Subcutaneous abdominal adipose tissue (tissue), 5 donors: Measurements from ENCODE around the gene CUL7.
"Not testable (repeated sequence)": the region's sequence is repeated elsewhere in the genome, so short reads cannot be mapped to it uniquely, and the experiment has no call there.

ENCODE experiments used
- H3K27ac ChIP-seq: one replicate; pipeline ENCODE4 v1.7.0; 2013; ENCODE audit warnings: low read depth, mild to moderate bottlenecking, inconsistent platforms, low read length, moderate library complexity
- H3K27me3 ChIP-seq, 5 donors: one replicate each; pipeline ENCODE4 v1.7.0; 2013; ENCODE audit warnings: low read length in 5 of 5, inconsistent platforms in 1 of 5; ENCODE audit not compliant: control insufficient read depth in 5 of 5, insufficient read depth in 4 of 5
- H3K36me3 ChIP-seq, 5 donors: one replicate each; pipeline ENCODE4 v1.7.0; 2013; ENCODE audit warnings: low read length in 5 of 5; ENCODE audit not compliant: control insufficient read depth in 5 of 5, insufficient read depth in 5 of 5
- H3K4me1 ChIP-seq, 5 donors: one replicate each; pipeline ENCODE4 v1.7.0; 2013; ENCODE audit warnings: low read length in 5 of 5, mild to moderate bottlenecking in 3 of 5, moderate library complexity in 1 of 5; ENCODE audit not compliant: control insufficient read depth in 5 of 5, insufficient read depth in 5 of 5
- H3K4me3 ChIP-seq, 5 donors: one replicate each; pipeline ENCODE4 v1.7.0; 2013; ENCODE audit warnings: low read length in 5 of 5, low read depth in 1 of 5
- H3K9ac ChIP-seq, 5 donors: one replicate each; pipeline ENCODE4 v1.7.0; 2013; ENCODE audit warnings: low read length in 5 of 5, mild to moderate bottlenecking in 4 of 5, moderate library complexity in 3 of 5
- H3K9me3 ChIP-seq, 5 donors: one replicate each; pipeline ENCODE4 v1.7.0; 2013; ENCODE audit warnings: low read length in 5 of 5; ENCODE audit not compliant: control insufficient read depth in 5 of 5
- donor health status: healthy.
- donor health status: healthy.
- donor health status: healthy.
- donor health status: healthy.
- donor health status: healthy.

Gene CUL7

GRCh38 chr6:43050981-43051380 is 2.7 kb downstream of the CUL7 start:
- no peaks in the 10 kb centered on the region for H3K27me3 ChIP-seq
- no peak overlapping the region for H3K4me3 ChIP-seq
- no peak overlapping the region for H3K27ac ChIP-seq
- H3K4me1 ChIP-seq: peaks cover 1 to 30% (median 22%) of the 10 kb centered on the region in 5 donors
- no peak overlapping the region for H3K9ac ChIP-seq
- H3K9me3 ChIP-seq: no peaks in the 10 kb centered on the region
- peaks cover 0 to 66% (median 48%) of the 10 kb centered on the region in 5 donors for H3K36me3 ChIP-seq

GRCh38 chr6:43047998-43048397 is 5.7 kb downstream of the CUL7 start:
- no peak overlapping the region for H3K9ac ChIP-seq
- no peaks in the 10 kb centered on the region for H3K9me3 ChIP-seq
- peaks cover 0 to 19% (median 12%) of the 10 kb centered on the region in 5 donors for H3K4me1 ChIP-seq
- H3K27me3 ChIP-seq: no peaks in the 10 kb centered on the region
- H3K36me3 ChIP-seq: peaks cover 0 to 82% (median 64%) of the 10 kb centered on the region in 5 donors
- no peak overlapping the region for H3K27ac ChIP-seq
- no peak overlapping the region for H3K4me3 ChIP-seq

GRCh38 chr6:43045371-43045930 is 8.2 kb downstream of the CUL7 start:
- peaks cover 0 to 88% (median 74%) of the 10 kb centered on the region in 5 donors for H3K36me3 ChIP-seq
- H3K4me1 ChIP-seq: peaks cover 0 to under 1% (median 0%) of the 10 kb centered on the region in 5 donors
- no peaks in the 10 kb centered on the region for H3K27me3 ChIP-seq
- H3K9me3 ChIP-seq: no peaks in the 10 kb centered on the region
- H3K9ac ChIP-seq: no peak overlapping the region
- H3K27ac ChIP-seq: no peak overlapping the region
- H3K4me3 ChIP-seq: no peak overlapping the region

GRCh38 chr6:43043310-43043709 is 10.3 kb downstream of the CUL7 start:
- H3K4me1 ChIP-seq: no peaks in the 10 kb centered on the region
- H3K36me3 ChIP-seq: peaks cover 0 to 89% (median 78%) of the 10 kb centered on the region in 5 donors

GRCh38 chr6:43041475-43041874 is 12.2 kb downstream of the CUL7 start:
- not testable (repeated sequence) for H3K27me3 ChIP-seq, H3K4me3 ChIP-seq, H3K27ac ChIP-seq, H3K4me1 ChIP-seq, H3K9me3 ChIP-seq, H3K9ac ChIP-seq
- peaks cover 0 to 89% (median 79%) of the 10 kb centered on the region in 5 donors for H3K36me3 ChIP-seq

More at GRCh38 chr6:43043310-43043709, 10.3 kb downstream of the CUL7 start:
- Histone ChIP-seq H3K9ac (no peak overlapping the region), H3K27me3 (no peaks in the 10 kb centered on the region), H3K4me3 (no peak overlapping the region), H3K27ac (no peak overlapping the region), H3K9me3 (no peaks in the 10 kb centered on the region)

GRCh38 chr6:43040542-43041257 is 13.0 kb downstream of the CUL7 start:
- no peak overlapping the region for H3K4me3 ChIP-seq
- H3K36me3 ChIP-seq: peaks cover 0 to 86% (median 75%) of the 10 kb centered on the region in 5 donors
- H3K27me3 ChIP-seq: no peaks in the 10 kb centered on the region
- no peaks in the 10 kb centered on the region for H3K4me1 ChIP-seq
- H3K9me3 ChIP-seq: no peaks in the 10 kb centered on the region
- H3K9ac ChIP-seq: no peak overlapping the region
- H3K27ac ChIP-seq: no peak overlapping the region

GRCh38 chr6:43038727-43039126 is 14.9 kb downstream of the CUL7 start:
- H3K36me3 ChIP-seq: peaks cover 0 to 85% (median 74%) of the 10 kb centered on the region in 5 donors
- no peak overlapping the region for H3K9ac ChIP-seq
- no peak overlapping the region for H3K4me3 ChIP-seq
- no peaks in the 10 kb centered on the region for H3K9me3 ChIP-seq
- no peaks in the 10 kb centered on the region for H3K27me3 ChIP-seq
- H3K27ac ChIP-seq: no peak overlapping the region
- H3K4me1 ChIP-seq: no peaks in the 10 kb centered on the region

- Histone ChIP-seq H3K4me3 (no peak overlapping the region), H3K4me1 (no peaks in the 10 kb centered on the region), H3K9me3 (no peaks in the 10 kb centered on the region), H3K27ac (no peak overlapping the region), H3K27me3 (no peaks in the 10 kb centered on the region), H3K9ac (no peak overlapping the region), H3K36me3 (peaks cover 0 to 83% (median 70%) of the 10 kb centered on the region in 5 donors)
These were observed 15.9 kb downstream of the CUL7 start for GRCh38 chr6:43037706-43038105.

GRCh38 chr6:43037197-43037596 is 16.5 kb downstream of the CUL7 start:
- no peaks in the 10 kb centered on the region for H3K4me1 ChIP-seq
- H3K9me3 ChIP-seq: no peaks in the 10 kb centered on the region
- peaks cover 0 to 84% (median 70%) of the 10 kb centered on the region in 5 donors for H3K36me3 ChIP-seq
- no peaks in the 10 kb centered on the region for H3K27me3 ChIP-seq
- H3K4me3 ChIP-seq: no peak overlapping the region
- H3K27ac ChIP-seq: no peak overlapping the region
- H3K9ac ChIP-seq: no peak overlapping the region

GRCh38 chr6:43036712-43037111 is 16.9 kb downstream of the CUL7 start:
- Histone ChIP-seq H3K27ac (no peak overlapping the region), H3K36me3 (peaks cover 0 to 86% (median 72%) of the 10 kb centered on the region in 5 donors)

More at GRCh38 chr6:43036712-43037111, 16.9 kb downstream of the CUL7 start:
- Histone ChIP-seq H3K4me1 (no peaks in the 10 kb centered on the region), H3K9ac (no peak overlapping the region), H3K27me3 (no peaks in the 10 kb centered on the region), H3K4me3 (no peak overlapping the region), H3K9me3 (no peaks in the 10 kb centered on the region)
